Panc1 (cell line): ENCODE results near the gene DNAJA2. TPM values are rescaled to one million over a fixed set of nuclear protein-coding genes. Genes with fewer than 3 reads are reported as not detected.

ENCODE experiments used
- ATAC-seq: fragments of 200-7000 bp; cut with Tn5 transposase; 2 replicates; pipeline ENCODE4 v1.9.1; 2020; ENCODE audit warnings: mild to moderate bottlenecking, moderate library complexity
- BruUV-seq: library from RNA; stranded (reverse); fragments of 400-500 nt; replicated peaks from 2 replicates; lab custom pipeline; 2021; lab: Mats Ljungman, UMichigan
- CTCF ChIA-PET: fragments of 300-600 bp; sonication (Branson Sonifier 250); formaldehyde crosslinking; loops from one replicate; lab custom pipeline; 2022; ENCODE audit warnings: antibody characterized with exemption; lab: Charles Lee
- POLR2A ChIA-PET: fragments of 300-600 bp; sonication (Branson Sonifier 250); formaldehyde crosslinking; loops from one replicate; lab custom pipeline; 2022; ENCODE audit warnings: antibody characterized with exemption; lab: Charles Lee
- DNase-seq: peaks from one replicate; pipeline ENCODE4 v3.0.0-alpha.2; 2010; ENCODE audit warnings: low read depth, low spot score
- H3K27ac ChIP-seq: 2 replicates; pipeline ENCODE4 v1.5.1; 2011; ENCODE audit warnings: mild to moderate bottlenecking, low read length, inconsistent platforms
- H3K27me3 ChIP-seq: fragments of 200-500 bp; sonication (Bioruptor generic); 2 replicates; pipeline ENCODE4 v1.6.0; 2014; ENCODE audit warnings: low read length, inconsistent platforms; ENCODE audit not compliant: control insufficient read depth, insufficient read depth
- H3K36me3 ChIP-seq: fragments of 200-500 bp; sonication (Bioruptor generic); 2 replicates; pipeline ENCODE4 v1.5.1; 2014; ENCODE audit warnings: inconsistent platforms, mild to moderate bottlenecking, low read length, moderate library complexity; ENCODE audit not compliant: control insufficient read depth, insufficient read depth
- H3K4me1 ChIP-seq: 2 replicates; pipeline ENCODE4 v1.5.1; 2011; ENCODE audit warnings: inconsistent platforms, mild to moderate bottlenecking, low read length, moderate library complexity; ENCODE audit not compliant: control insufficient read depth, insufficient read depth
- H3K4me3 ChIP-seq, 2 experiments: 2 replicates each; pipeline ENCODE4 v1.5.1; 2011 to 2012; ENCODE audit warnings: low read depth in 2 of 2, low read length in 2 of 2, mild to moderate bottlenecking in 2 of 2, inconsistent platforms in 1 of 2, moderate library complexity in 1 of 2
- H3K9me3 ChIP-seq: fragments of 200-500 bp; sonication (Bioruptor generic); 2 replicates; pipeline ENCODE4 v1.5.1; 2014; ENCODE audit warnings: low read depth, mild to moderate bottlenecking, inconsistent platforms, low read length, moderate library complexity; ENCODE audit not compliant: control insufficient read depth, insufficient read depth
- CTCF ChIP-seq: fragments of 450-650 bp; IDR thresholded peaks from 2 replicates; pipeline ENCODE4 v1.5.1; 2017; ENCODE audit warnings: mild to moderate bottlenecking
- POLR2AphosphoS5 ChIP-seq: IDR thresholded peaks from 2 replicates; pipeline ENCODE4 v1.6.1; 2012; ENCODE audit warnings: mild to moderate bottlenecking, low read depth, low read length, moderate library complexity
- REST ChIP-seq, 2 experiments: IDR thresholded peaks; 2 replicates each; pipeline ENCODE4 v1.6.1; 2011 to 2012; ENCODE audit warnings: low read depth in 2 of 2, control low read depth in 1 of 2, low read length in 1 of 2, mild to moderate bottlenecking in 1 of 2, moderate library complexity in 1 of 2; ENCODE audit not compliant: insufficient read depth in 1 of 2
- SIN3A ChIP-seq: IDR thresholded peaks from 2 replicates; pipeline ENCODE4 v1.6.1; 2012; ENCODE audit warnings: low read depth, mild to moderate bottlenecking, low read length, moderate library complexity, borderline replicate concordance; ENCODE audit not compliant: insufficient read depth
- TCF7L2 ChIP-seq: IDR thresholded peaks from 2 replicates; pipeline ENCODE4 v1.6.1; 2011; ENCODE audit warnings: mild to moderate bottlenecking, low read depth, low read length, inconsistent platforms
- in situ Hi-C: cut with HindIII; loops from 2 replicates; pipeline ENCODE4 v1.10.0; 2016; ENCODE audit warnings: low sequenced_read_pairs, low pct_unique_long_range_greater_than_20kb
- intact Hi-C: fragments of 100-400 bp; cut with micrococcal nuclease; formaldehyde crosslinking; loops from one replicate; pipeline ENCODE4 v1.10.0; 2022; ENCODE audit not compliant: unreplicated experiment
- total RNA-seq: library from RNA; stranded (reverse); gene quantifications from one replicate; pipeline ENCODE4 v1.2.1, GENCODE V29; 2021; ENCODE audit not compliant: unreplicated experiment

The DNAJA2 gene
- total RNA-seq, 1 experiment from 2014 or later: 49.4 TPM

DNA sequence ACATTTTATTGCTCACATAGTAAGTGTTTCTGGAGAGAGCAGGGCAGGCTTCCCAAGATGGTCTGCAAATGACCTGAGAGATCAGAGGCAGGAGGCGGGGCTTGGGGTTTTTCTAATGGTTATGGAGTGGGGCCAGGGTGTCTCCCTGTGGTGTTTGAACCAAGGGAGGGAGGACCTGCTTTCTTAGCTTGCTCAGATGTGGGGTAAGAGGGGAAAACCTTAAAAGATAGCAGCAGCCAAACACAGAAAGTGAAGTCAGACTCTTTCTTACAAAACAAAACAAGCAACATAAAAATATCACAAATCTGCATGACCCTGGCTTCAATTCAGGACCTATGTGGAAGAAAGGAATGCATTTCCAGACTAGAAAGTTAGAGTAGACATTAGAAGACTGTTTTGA lies 22.9 kb upstream of the DNAJA2 start:
- in situ Hi-C loops: no loop called here
- POLR2A ChIA-PET: no interaction called here

More for the DNA sequence above, 22.9 kb upstream of the DNAJA2 start:
- Histone ChIP-seq H3K36me3 (no peaks in the 10 kb centered on the region), H3K4me3 (no peak overlapping the region), H3K27me3 (no peaks in the 10 kb centered on the region), H3K4me1 (no peaks in the 10 kb centered on the region), H3K9me3 (no peaks in the 10 kb centered on the region), H3K27ac (no peak overlapping the region)
- intact Hi-C loops: no loop called here
- ATAC-seq: no peak
- CTCF ChIA-PET: no interaction called here
- no peak for TF ChIP-seq REST (IDR thresholded peaks at IDR 0.05; ENCODE audit: insufficient read depth in 1 of 2, low read depth in 2 of 2, low read length in 1 of 2)
- TF ChIP-seq POLR2AphosphoS5: no peak
- no peak for TF ChIP-seq SIN3A
- no peak for TF ChIP-seq TCF7L2
- no peak for TF ChIP-seq CTCF
- BruUV-seq: no TSS peak
- DNase-seq: no peak
